HG02852 (cell line): ENCODE data around the gene GGA2.
A peak's percentile ranks its signal among the peaks of the same experiment; 100 is the strongest.
"Not testable (repeated sequence)": the region's sequence is repeated elsewhere in the genome, so short reads cannot be mapped to it uniquely, and the experiment has no call there.

Experiments used
- ATAC-seq: cut with Tn5 transposase; IDR thresholded peaks from one replicate; pipeline ENCODE4 v1.9.1; 2021; ENCODE audit warnings: mild to moderate bottlenecking, moderate library complexity; ENCODE audit not compliant: unreplicated experiment

Gene GGA2, protein sequence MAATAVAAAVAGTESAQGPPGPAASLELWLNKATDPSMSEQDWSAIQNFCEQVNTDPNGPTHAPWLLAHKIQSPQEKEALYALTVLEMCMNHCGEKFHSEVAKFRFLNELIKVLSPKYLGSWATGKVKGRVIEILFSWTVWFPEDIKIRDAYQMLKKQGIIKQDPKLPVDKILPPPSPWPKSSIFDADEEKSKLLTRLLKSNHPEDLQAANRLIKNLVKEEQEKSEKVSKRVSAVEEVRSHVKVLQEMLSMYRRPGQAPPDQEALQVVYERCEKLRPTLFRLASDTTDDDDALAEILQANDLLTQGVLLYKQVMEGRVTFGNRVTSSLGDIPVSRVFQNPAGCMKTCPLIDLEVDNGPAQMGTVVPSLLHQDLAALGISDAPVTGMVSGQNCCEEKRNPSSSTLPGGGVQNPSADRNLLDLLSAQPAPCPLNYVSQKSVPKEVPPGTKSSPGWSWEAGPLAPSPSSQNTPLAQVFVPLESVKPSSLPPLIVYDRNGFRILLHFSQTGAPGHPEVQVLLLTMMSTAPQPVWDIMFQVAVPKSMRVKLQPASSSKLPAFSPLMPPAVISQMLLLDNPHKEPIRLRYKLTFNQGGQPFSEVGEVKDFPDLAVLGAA

DNA sequence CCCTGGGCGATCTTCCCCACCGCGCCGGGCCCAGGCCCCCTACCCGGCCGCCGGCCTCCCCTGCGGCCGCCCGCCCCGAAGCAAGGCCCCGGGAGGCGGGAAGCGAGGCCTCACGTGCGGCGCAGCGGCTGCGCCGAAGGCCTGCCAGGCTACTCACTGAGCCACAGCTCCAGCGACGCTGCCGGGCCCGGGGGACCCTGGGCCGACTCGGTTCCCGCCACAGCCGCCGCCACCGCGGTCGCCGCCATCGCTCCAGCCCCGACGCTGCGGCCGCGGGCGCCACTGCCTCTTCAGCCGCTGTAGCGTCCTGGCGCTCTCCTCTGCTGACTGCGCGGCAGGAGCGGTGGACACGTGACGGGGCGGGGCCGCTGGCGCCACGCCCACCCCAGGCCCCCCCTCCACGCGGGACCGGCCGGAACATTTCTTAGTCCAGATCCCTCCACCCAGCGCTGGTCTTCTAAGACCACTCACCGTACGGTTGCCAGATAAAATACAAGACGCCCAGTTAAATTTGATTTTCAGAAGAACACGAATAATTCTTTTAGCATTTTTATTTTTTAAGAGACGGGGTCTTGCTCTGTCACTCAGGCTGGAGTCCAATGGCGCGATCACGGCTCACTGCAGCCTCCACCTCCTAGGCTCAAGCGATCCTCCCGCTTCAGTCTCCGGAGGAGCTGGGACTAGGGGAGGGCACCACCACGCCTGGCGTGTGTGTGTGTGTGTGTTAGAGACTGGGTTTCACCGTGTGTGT, at the start of gene GGA2:
Gene GGA2, minus strand, starts transcription at position 331 of the 751 bp plus-strand sequence. Its CDS starts 83 bp downstream, at position 248.
- peak; percentile 70 for ATAC-seq

DNA sequence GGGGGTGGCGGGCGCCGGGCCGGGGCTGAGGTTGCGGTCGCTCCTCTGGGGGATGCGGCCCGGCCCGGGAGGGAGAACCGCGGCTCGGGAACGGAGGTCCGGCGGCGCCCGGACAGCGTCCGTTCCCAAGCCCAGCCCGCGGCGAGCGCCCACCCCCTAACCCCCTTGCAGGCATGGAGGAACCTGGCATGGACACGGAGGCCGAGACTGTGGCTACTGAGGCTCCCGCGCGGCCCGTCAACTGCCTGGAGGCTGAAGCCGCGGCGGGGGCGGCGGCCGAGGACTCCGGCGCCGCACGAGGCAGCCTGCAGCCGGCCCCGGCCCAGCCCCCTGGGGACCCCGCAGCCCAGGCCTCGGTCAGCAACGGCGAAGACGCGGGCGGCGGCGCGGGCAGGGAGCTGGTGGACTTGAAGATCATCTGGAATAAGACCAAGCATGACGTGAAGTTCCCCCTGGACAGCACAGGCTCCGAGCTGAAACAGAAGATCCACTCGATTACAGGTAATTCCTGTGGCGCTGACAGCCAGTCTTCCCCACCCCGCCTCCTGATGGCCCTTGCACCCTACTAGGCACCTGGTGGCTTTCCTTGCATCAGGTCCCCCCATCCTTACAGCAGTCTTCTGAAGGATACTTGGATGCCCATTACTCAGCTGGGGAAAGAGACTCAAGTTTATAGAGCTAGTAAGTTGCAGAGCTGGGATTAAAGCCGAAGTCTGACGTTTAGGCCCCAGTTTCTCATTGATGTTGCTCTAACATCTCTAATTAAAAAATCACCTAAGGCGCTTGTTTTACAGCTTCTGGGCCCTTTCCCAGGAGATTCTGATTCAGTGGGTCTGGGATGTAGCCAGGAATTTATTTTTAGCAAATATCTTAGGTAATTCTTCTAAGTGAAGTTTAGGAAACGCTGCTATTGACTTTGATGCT, 47.7 kb upstream of the GGA2 start:
- peak; percentile 6 for ATAC-seq

DNA sequence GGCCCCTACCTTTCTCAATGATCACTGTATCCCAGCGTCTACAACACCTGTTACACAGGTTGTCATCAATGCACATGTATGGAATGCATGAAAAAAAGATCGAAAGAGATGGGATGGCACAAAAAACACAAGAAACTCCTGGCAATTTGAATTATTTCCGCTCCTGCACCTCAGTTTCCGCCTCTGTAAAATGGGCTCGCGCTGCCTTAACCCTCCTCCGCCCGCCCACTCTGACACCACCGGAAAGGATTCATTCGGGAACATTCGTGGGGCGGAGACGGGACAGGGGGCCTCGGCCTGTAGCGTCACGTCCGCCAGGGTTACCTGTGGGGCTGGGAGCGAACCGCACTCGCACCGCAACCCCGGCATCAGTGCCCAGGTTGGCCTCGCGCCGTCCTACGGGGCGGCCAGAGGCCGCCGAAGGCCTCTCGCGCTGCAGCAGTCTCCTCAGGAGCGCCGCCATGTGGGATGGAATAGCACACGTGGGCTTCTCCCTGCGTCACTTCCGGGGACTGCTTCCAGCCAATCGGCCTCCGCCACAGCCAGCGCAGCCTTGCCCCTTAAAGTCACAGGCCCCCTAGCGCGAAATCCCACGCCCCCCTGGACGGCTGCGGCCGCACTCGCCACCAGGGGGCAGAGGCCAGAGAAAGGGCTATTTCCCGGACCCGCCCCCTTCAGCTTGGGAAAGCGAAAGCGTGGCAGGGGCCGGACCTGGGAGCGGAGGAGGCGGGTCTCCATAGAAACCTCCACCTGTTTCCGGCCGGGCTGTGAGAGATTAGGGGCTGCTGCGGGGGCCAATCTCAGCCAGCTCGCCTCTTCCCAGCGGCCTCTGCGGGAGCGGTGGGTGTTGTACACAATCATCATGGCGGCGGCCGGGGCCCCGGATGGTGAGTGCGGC, 46.8 kb upstream of the GGA2 start, which contains the start of the genes EARS2 and UBFD1:
Gene EARS2, minus strand, starts transcription at position 470 of the 898 bp plus-strand sequence. Its CDS starts 7 bp downstream, at position 463.
Gene UBFD1, plus strand, starts transcription at position 847 of the 898 bp plus-strand sequence. Its CDS starts 16 bp downstream, at position 863.
- peak; percentile 88 for ATAC-seq

DNA sequence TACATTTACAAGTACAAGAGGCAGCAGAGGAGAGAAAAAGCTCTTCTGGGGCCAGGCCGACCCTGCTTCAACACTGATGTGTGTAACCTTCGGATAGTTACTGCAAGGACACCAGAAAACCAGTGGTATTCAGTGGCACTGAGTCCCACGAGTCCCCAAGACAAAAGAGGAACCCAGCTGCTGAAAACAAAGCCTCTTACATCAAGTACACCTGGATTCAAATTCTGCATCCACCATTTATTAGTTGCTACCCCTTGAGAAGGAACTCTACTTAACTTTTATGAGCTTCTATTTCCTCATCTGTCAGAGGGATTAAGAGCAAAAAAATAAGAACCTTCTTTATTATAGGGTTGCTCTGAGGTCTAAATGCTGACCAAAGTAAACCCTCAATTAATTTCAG, 44.2 kb upstream of the GGA2 start:
- ATAC-seq = no peak

DNA sequence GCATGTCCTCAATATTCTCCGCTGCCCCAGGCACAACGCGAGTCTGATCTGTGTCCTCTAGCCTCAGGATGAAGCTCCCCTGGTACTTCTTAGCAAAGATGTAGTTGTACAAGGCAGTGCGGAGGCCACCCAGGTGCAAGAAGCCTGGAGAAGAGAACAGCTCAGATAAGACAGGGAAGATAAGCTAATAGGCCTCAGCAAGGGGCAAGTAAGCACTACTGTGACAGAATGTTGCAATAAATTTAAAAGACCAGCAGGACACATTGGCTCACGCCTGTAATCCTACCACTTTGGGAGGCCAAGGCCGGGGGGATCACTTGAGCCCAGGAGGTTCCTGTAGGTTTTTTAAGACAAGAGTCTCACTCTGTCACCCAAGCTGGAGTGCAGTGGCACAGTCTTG, 41.9 kb upstream of the GGA2 start:
- no peak for ATAC-seq

DNA sequence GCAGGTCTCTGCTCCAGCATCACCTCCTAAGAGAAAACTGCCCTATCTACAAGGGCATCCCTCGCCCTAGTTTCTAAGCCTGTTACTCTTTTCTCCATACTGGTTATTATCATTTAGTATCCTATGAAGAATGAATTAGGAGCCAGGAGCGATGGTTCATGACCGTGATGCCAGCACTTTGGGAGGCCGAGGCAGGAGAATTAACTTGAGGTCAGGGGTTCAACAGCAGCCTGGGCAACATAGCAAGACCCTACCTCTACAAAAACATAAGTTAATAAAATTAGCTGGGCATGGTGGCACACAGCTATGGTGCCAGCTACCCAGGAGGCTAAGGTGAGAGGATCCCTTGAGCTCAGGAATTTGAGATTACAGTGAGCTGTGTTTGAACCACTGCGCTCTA, 39.6 kb upstream of the GGA2 start:
- ATAC-seq = no peak

DNA sequence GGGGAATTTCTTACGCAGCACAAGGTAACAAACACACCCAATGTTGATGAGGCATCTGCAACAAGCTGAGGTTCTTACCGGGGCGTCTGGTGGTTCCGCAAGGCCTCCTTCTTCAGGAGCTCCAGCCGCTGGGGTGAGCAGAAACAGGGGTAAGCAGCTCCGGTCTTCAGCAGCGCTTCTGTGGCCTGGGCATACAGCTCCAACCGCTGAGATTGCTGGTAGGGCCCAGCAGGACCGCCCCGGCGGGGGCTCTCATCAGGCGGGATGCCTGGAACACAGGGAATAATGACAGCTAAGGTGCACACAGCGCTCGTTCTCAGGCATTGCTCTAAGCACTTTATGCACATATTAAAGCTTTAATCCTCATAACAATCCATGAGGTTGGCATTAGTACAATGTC, 34.1 kb upstream of the GGA2 start:
- ATAC-seq = no peak

DNA sequence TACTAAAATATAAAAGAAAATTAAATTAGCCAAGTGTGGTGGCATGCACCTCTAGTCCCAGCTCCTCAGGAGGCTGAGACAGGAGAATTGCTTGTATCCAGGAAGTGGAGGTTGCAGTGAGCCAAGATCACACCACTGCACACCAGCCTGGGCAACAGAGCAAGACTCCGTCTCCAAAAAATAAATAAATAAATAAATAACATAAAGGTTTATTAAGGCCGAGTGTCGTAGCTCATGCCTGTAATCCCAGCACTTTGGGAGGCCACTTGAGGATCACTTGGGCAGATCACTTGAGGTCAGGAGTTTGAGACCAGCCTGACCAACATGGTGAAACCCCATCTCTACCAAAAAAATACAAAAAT, 30.5 kb upstream of the GGA2 start:
- ATAC-seq = not testable (repeated sequence)

DNA sequence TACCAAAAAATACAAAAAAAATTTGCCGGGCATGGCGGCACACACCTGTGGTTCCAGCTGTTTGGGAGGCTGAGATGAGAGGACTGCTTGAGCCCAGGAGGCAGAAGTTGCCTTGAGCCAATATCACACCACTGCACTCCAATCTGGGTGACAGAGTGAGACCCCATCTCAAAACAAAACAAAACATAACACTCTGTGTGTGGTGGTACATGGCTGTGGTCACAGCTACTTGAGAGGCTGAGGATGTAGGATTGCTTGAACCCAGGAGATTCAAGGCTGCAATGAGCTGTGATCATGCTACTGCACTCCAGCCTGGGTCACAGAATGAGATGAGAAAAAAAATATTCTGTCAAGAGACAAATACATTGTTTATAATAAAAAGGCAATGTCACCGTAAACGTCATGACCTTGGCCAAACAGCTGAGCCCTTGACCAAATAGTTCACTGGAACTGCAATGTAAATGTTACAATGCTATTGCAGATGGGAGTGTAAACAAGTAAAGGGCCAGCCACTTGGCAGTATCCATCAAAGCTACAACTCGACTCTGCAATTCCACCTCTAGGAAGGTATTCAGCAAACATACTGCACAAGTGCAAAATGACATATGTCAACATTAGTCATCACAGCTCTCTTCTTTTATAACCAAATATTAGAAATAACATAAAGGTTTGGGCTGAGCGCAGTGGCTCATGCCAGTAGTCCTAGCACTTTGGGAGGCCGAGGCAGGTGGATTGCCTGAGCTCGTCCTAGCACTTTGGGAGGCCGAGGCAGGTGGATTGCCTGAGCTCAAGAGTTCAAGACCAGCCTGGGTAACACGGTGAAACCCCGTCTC, 29.9 kb upstream of the GGA2 start:
- no peak for ATAC-seq

DNA sequence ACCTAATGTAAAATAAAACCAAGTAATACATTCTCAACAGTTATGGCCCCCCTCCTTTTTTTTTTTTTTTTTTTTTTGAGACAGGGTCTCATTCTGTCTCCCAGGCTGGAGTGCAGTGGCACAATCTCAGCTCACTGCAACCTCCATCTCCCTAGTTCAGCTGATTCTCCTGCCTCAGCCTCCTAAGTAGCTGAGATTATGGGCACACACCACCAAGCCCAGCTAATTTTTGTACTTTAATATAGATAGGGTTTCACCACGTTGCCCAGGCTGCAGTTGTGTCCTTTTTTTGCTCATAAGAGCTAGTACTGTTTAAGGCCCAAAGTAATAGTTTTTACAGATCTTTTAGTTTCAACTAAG, 28.6 kb upstream of the GGA2 start:
- ATAC-seq = no peak

DNA sequence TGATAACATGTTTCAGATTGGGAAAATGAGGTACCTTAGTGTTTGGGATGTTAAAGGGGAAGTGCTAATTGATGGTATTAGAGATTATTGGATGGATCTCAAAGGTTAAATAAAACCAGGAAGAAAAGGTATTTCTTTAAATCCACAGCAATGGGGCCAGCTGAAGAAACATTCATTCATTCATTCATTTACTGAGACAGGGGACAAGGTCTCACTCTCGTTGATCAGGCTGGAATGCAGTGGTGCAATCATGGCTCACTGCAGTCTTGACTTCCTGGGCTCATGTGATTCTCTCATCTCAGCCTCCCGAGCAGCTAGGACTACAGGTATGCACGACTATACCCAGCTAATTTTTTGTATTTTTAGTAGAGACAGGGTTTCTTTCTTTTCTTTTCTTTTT, 27.1 kb upstream of the GGA2 start:
- ATAC-seq = no peak

DNA sequence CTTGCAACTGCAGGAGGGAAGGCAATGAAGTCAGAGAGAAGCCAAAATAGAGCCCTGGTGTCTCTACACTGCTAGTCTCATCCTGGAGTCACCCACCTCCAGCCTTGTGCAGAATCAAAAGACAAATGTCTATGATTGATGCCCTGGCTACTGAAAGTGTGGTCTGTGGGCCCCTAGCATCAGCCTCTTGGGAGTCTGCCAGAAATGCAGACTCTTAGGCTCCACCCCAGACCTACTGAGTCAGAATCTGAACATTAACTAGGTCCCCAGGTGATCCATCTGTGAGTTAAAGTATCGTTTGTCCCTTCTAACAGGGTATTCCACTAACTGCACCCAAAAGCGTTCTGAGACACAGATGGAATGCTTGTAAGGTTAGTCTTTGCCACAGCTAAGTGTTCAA, 25.6 kb upstream of the GGA2 start:
- no peak for ATAC-seq

DNA sequence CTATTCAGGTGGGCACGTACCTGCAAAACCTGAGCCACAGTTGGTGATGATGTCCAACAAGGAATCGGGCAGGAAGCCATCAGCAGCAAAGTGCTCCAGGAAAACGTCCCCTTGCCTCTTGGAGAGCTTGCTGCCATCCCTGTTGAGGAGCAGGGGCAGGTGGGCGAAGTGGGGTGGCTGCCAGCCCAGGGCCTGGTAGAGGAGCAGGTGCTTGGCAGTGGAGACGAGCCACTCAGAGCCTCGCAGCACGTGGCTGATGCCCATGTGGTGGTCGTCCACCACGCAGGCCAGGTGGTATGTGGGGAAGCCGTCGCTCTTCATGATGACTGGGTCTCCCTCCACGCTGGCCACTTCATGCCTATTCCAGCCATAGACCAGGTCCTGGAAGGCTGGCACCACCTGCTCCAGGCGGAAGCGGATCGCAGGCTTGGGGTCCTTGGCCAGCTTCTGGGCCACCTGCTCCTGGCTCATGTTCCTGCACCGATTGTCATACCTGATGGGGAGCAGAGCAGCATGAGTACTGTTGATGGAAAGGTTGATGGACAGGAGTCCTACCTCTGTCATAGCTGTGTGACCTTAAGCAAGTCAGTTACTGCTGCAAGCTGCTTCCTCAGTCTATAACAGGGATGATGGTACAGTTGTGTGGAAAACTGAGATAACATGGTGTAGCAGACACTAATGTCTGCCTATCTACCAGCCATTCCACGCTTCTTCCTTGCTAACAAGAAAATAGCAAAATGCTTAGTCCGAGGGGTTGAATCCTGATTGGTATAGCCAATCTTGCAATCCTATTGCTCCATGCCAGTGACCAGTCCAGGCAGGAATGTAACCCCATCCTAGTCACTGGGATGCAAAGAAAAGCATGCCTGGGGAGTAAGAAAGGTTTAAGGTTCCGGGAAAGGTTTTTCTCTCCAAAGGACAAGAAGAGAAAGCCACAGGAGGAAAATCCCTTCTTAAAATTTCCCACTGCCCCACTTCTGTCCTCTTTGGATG, 24.9 kb upstream of the GGA2 start:
- ATAC-seq = no peak

DNA sequence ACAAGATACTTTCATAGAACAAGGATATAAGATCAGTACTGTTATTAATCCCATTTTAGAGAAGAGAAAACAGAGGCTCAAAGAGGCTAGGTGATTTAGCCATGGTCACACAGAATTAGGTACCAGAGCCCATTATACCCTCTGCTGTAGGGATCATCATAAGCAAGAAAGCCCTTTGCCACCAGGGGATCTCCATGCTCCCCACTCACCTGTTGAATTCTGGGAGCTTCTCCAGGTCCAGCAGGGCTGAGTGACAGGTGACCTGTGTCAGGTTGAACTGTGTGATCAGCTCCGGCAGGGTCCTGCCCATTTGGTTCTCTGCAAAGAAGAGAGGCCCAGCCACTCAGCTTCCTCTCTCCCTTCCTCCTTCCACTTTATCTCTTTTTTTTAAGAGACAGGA, 22.2 kb upstream of the GGA2 start:
- no peak for ATAC-seq

DNA sequence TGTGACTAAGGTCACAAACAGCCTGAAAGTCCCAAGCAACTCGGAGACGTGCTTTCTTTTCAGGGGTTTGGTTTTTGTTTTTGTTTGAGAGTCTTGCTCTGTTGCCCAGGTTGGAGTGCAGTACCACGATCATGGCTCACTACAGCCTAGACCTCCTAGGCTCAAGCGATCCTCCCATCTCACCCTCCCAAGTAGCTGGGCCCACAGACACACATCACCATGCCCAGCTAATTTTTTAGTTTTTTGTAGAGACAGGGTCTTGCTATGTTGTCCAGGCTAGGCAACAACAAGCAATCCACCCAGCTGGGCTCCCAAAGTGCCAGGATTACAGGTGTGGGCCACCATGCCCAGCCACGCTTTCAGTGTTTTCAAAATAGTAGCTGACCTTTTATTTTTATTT, 19.8 kb upstream of the GGA2 start:
- no peak for ATAC-seq

DNA sequence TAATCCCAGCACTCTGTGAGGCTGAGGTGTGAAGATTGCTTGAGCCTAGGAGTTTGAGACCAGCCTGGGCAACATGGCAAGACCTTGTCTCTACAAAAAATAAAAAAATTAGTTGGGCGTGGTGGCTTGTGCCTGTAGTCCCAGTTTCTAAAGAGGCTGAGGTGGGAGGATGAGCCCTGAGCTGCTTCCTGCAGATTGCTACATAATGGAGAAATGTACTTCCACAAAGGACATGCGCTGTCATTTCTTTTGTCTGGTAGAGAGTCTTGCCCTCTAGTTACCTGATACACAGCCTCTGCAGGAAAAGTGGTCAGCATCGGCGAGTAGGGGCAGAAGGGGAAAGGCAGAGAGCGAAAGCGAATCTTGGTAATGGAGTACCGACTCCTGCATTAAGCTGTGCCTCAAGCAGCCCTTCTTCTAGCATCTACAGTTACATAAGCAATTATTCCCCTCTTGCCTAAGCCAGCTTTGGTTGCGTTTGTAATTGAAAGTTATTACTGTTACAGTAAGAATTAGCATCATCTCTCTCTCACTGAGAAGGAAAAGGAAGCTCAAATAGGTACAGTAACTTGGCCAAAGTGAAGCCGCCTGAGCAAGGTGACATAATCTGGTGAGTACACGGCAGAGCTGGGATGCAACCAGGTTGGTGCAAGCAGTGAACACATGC, 18.5 kb upstream of the GGA2 start:
- ATAC-seq = no peak
